ENCODE data around the gene ZC3H4.
"Not testable (repeated sequence)": the region's sequence is repeated elsewhere in the genome, so short reads cannot be mapped to it uniquely, and the experiment has no call there.

Gene ZC3H4

GRCh38 chr19:47086280-47086679 is 27.3 kb downstream of the ZC3H4 start:
- DNase-seq = no peak

- DNase-seq = no peak
Measured at GRCh38 chr19:47084879-47085439, 28.6 kb downstream of the ZC3H4 start.

- DNase-seq = no peak
Measured at GRCh38 chr19:47082493-47082892, 31.1 kb downstream of the ZC3H4 start.

GRCh38 chr19:47081095-47081494 is 32.5 kb downstream of the ZC3H4 start:
- no peak for DNase-seq

- not testable (repeated sequence) for DNase-seq
Measured at GRCh38 chr19:47078351-47078750, 35.2 kb downstream of the ZC3H4 start.

GRCh38 chr19:47075941-47076340 is 37.6 kb downstream of the ZC3H4 start:
- no peak for DNase-seq

GRCh38 chr19:47075179-47075810 is 38.3 kb downstream of the ZC3H4 start:
- DNase-seq = no peak

- DNase-seq = no peak
Measured at GRCh38 chr19:47074621-47075020, 39.0 kb downstream of the ZC3H4 start.

- DNase-seq = no peak
Measured at GRCh38 chr19:47073574-47073973, 40.0 kb downstream of the ZC3H4 start.

GRCh38 chr19:47072323-47072722 is 41.3 kb downstream of the ZC3H4 start:
- DNase-seq = no peak

GRCh38 chr19:47071731-47072130 is 41.8 kb downstream of the ZC3H4 start:
- no peak for DNase-seq

- peak in 1 of 56 donors; percentile 20 for DNase-seq
Measured at GRCh38 chr19:47070756-47071155, 42.8 kb downstream of the ZC3H4 start.

GRCh38 chr19:47069795-47070194 is 43.8 kb downstream of the ZC3H4 start:
- DNase-seq = peak in 2 of 56 donors; percentile 8 to 10

GRCh38 chr19:47068876-47069406 is 44.6 kb downstream of the ZC3H4 start:
- no peak for DNase-seq

- no peak for DNase-seq
Measured at GRCh38 chr19:47068246-47068645, 45.3 kb downstream of the ZC3H4 start.

GRCh38 chr19:47067215-47067847 is 46.2 kb downstream of the ZC3H4 start:
- DNase-seq = no peak

GRCh38 chr19:47066376-47067214 is 47.0 kb downstream of the ZC3H4 start:
- no peak for DNase-seq

- DNase-seq = no peak
Measured at GRCh38 chr19:47065242-47065641, 48.3 kb downstream of the ZC3H4 start.

GRCh38 chr19:47063874-47064273 is 49.7 kb downstream of the ZC3H4 start:
- no peak for DNase-seq

- DNase-seq = no peak
Measured at GRCh38 chr19:47058621-47059022, 55.0 kb downstream of the ZC3H4 start.

GRCh38 chr19:47057328-47057727 is 56.2 kb downstream of the ZC3H4 start:
- DNase-seq = no peak

GRCh38 chr19:47056411-47056810 is 57.2 kb downstream of the ZC3H4 start:
- DNase-seq = no peak

Measured in nucleus accumbens (tissue), 56 donors.